GM21423 (cell line): Measurements from ENCODE around the gene CXCL14.

Experiments used
- ATAC-seq: cut with Tn5 transposase; IDR thresholded peaks from one replicate; pipeline ENCODE4 v1.9.1; 2021; ENCODE audit warnings: mild to moderate bottlenecking, moderate library complexity; ENCODE audit not compliant: unreplicated experiment

Gene CXCL14

DNA sequence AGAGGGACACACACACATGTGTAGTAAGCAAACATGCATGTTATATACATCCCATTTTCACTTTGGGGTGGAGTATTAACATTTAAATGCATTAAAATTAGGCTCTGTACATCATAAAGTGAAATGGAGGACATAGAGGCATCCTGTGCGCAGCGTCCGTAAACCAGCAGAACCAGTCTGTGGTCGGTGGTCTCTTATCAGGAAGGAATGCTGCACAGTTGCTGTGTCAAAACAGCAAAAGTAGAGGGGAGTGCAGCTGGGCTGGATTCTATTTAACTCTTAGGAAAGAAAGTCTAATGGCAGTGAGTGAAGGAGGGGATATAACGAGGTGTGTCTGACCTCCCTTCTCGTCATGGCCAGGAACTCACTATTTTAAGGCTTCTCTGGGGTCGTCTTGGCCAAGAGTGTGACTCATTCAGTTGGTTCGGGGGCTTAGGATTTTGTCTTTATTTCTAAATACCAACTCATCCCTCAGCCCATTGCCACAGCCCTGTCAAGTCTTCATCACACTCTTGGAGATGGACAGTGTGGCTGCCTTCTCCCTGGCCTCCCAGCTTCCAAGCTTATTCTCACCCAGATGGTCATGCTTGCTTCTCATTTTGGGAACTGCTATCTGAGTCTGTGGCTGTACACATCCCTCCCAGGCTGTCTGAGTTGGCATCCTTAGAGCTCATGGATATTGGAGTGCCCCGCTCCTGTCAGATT, 20.1 kb upstream of the CXCL14 start:
- ATAC-seq = no peak

DNA sequence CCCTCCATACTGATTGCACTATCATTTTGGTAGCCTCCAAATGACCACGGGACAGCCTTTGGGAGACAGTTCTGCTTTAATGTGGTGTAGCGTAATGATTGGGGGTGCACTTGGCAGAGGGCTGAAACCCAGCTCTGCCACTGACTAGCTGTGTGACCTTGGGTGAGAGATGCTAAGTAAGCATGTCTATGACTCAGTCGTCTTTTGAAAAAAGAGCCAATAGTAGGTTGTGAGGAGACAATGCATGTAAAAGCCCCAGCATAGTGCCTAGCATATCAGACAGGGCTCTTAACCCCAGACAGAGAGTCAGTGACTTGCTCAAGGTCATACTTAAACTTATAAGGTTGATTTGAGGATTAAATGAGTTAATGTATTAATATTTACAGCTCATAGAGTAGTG, 18.0 kb upstream of the CXCL14 start:
- ATAC-seq = no peak

DNA sequence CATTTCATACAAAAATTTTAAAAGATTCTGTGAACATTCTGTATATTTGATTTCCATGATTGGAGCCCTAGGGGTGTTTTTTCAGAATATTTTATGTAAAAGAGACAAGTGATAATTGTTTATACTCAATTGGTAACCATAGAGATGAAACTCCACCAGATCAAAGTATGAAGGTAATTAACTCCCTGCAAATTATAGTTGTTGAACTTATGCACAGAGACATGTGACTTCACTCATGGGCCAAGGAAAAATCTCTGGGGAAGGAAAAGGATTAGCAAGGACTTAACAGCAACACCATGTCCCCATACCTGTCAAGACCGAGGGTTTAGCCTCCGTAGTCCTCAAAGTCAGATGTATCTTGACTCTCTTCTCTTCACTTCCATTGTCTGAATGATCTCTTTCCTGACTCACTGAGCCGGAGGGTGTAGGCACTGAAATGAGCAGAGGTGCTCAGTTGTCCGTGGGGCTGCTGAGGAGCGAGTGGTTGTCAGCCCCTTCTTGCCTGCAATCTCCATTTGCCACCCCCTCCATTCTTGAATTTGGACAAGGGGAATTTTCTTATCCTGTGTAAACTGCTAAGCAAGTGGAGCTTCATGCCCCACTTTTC, 17.5 kb upstream of the CXCL14 start:
- ATAC-seq = no peak

DNA sequence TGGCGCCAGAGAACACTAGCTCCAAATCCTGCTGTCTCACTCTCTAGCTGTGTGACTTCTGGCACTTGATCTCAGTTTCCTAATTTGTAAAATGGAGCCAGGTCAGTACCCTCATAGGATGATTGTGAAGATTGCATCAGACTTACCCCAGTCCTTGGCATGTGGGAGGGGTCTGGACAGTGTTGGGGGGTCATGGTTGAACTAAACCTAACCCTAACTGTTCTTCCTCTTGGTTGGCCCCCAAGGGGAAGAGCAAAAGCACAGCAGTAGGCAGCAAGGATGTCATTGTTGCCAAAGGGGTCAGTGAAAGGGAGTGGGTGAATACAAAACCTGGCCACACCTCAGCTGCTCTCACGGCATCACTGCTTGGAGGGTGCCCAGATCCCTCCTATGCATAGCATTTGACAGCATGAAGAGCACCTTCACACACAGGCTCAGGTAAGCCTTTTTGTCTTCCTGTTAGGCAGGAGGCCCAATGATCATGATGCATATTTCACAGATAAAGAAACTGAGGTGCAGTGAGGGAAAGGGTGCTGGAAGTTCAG, 15.7 kb upstream of the CXCL14 start:
- no peak for ATAC-seq

DNA sequence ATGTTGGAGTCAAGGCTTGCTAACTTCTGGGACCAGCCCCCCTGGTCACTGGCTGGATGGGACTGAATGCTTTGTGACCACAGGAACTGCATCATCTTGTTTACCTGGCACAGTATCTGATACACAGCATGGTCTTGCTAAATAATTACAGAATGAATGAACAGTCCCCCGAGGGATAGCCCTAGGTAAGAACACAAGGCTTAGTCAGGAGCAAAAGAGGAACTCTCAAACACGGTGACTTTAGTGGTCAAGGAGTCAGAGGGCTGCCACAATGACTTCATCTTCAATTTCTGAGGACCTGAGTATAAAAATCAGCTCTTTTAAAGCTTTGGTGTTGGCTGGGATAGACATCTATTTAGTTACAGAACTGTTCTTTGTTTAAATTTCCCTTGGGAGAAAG, 15.1 kb upstream of the CXCL14 start:
- ATAC-seq = no peak

DNA sequence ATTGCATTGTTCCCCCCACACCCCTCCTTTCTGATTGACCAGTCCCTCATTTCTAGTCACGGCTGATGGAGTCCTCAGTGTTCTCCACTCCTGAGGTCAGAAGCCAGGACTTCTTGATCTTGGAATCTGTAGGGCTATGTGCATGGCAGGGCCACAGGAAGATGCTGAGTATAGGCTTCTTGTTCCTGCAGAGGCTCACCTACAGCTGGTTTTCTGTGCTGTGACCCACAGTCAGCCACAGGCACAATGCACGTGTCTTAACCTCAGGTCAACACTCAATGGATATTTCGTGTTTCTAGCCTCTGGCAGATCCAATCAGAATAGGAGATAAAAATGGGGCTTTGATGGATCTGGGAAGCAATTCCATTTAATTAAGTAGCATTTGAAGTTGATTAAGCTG, 14.3 kb upstream of the CXCL14 start:
- no peak for ATAC-seq

DNA sequence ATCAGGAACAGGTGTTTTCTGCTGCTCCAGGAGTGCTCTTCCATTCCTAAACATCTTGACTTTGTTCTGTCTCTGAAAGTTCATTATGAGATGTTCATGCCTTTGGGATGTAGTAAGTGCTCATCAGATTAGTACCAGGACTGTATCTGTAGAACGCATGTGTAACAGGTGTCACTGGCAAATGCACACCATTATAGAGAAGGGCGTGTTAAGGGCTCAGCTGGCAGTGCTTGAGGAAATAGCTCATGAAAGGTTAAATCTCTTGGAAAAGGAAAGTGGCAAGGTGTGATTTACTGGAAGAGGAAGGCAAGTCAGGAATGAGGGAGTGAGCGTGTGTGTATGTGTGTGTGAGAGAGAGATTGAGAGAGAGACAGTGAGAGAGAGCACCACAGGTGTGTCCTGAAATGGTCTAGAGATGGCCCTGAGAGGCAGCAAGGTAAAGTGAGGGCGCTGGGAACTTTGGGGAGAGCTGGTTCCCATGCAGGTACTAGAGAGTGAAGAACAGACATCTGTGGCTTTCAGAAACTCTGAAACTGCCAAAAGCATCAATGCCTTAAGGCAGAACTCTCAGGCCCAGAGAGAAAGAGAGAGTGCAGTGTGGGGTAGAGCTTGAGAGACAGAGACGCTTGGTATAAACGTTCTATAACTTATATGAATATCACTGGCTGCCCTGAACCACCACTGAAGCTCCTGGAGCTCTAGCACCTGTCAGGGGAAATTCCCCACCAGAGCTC, 13.7 kb upstream of the CXCL14 start:
- ATAC-seq = no peak

DNA sequence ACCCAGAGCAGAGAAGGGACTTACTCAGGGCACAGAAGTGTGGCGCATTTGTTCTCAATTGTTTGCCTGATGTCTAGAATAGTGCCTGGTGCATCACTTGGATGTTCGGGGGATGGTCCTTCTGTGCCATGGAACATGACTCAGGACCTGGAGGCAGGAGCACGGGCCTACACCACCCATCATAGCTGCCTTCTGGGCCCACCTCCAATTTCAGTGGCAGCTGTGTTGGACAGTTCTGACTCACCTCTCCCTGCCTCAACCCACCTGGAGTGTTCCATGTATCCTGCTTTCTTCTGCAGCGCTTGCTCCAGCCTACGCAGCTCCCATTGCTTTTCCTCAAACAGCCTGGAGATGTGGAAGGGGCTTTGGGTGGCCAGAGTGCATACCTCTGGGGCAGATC, 12.5 kb upstream of the CXCL14 start:
- no peak for ATAC-seq

DNA sequence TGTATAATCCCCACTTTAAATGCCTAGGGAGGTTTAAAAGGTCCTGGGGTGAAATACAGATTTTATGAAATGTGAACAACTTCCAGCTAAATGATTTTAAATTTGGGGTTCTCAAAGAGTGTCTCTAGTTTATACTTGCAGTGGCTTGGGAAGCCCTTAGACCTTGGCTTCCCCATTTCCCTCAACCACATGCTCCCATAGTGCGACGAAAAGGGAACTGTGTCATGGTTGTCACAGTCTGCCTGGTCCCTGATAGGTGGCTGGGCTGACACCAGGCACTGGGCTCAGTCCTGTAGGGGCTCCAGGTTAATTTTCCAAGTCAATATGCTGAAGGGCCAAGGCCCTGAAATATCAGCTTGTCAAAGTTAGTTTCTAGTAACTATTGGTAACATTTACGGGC, 10.4 kb upstream of the CXCL14 start:
- no peak for ATAC-seq

DNA sequence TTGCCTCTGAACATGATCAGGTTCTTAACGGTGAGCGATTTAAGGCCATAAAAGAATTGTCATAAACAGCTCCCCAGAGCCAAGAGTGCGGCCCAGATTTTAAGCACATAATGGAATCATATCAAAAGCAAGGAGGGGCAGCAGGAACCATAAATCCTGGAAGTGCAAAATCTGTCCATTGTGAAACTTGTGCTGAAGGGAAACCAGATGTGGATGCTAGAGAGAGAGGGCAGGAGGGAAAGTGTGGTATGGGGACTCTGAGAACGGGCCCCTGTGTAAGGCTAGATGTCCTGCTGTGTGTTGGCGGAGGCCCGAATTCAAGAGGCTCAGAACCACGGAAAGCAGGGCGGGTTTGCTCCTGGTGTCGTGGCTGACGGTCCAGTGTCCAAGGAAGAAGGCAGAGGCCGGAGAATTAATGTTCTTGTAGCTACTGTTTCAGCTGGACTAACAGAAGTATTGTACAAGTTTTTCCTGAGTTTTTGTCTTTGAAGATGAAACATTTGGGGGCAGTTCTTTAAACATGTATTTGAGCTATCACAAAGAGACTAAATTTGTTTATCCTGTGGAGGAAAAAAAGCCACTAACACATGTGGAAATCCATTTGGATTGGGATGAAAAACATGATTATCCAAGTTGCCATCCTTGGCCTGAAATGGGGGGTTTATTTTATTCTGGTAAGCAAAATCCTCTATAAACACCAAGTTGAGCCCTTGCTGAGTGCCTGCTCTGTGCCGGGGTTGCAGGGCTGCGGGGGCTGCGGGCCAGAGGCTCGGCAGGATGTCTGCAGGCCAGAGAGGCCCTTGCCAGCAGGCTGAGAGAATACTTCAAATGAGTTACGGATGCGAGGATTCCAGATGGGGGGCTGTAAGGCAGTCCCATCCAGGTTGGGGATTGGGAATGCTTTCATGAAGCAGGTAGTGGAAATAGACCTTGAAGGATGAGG, 9.2 kb upstream of the CXCL14 start:
- ATAC-seq = no peak

DNA sequence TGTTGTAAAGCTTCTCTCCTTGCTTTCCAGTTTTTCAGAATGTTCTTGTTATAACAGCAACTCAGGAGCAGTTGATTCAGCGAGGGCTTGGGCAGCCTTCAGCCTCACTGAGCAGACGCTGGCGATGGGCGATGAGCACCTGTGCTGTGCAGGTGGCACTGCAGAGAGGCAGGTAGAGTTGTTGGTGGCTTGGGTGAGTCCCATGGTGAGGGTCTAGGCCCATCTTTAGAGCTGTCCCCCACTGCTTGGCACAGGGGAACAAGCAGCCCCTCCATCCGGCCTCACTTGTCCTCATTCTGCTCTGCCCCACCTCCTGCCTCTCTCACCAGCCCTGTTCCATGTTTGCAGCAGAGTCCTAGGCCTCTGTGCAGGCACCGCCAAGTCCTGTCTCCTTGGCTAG, 6.1 kb upstream of the CXCL14 start:
- no peak for ATAC-seq

DNA sequence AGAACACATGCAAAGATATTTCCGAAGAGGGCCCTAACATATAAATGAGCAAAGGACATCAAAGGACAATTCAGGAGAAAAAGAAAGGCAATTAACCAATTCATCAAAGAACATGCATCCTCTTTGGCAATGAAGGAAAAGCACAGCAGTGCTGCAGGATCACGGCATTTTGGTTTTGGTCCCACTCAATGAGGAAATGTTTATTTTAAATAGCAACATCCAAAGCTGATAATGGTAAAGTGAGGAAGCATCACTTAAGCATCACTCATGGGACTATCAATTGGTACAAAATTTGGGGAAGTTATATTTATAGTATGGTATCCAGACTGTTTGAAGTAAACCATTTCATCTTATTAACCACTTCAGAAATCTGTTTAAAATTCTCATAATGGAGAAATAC, 5.5 kb upstream of the CXCL14 start:
- ATAC-seq = no peak

DNA sequence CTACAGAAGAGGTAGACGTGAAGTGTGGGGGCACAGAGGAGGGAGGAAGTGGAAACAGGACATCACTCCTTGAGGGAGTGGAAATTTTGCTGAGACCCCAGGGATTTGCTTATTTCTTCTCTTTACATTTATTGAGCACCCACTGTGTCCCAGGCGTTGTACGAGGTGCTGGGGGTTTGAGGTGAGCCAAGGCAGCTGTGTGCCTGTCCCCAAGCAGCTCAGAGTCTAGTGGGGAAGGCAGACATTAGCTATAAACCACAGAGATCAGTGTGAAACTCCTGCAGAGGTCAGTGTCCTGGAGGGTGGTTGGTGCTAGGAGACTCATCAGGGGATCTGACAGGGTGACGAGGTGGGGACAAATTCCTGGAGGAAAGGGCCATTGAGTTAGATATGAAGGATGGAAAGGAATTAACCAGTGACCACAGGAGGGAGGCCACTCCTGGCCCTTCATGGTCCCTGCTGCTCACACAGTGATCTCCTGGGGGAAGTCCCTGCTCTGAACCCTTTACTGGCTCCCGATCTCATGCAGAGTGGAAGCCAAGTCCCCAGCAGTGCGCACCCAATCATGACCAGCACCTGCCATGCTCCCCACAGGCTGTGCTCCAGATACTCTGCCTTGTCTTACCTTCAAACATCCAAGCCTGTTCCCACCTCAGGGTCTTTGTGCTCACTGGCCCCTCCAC, 3.4 kb upstream of the CXCL14 start:
- no peak for ATAC-seq

DNA sequence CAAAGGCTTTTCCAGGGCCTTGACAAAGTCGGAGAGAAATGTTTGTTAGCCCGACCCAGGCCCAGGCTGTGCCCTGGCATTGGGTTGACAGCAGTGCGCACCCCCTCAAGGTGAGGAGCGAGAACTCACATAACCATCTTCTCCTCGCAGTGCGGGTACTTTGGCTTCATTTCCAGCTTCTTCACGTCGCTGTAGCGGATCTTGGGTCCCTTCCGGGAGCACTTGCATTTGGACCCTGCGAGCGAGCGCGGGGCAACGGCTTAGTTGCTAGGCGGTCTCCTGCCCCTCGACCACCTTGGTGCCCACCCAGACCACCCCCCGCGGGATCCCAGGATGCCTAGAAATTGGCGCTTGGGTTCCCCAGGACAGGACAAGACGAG, 496 bp downstream of the CXCL14 start:
- no peak for ATAC-seq

DNA sequence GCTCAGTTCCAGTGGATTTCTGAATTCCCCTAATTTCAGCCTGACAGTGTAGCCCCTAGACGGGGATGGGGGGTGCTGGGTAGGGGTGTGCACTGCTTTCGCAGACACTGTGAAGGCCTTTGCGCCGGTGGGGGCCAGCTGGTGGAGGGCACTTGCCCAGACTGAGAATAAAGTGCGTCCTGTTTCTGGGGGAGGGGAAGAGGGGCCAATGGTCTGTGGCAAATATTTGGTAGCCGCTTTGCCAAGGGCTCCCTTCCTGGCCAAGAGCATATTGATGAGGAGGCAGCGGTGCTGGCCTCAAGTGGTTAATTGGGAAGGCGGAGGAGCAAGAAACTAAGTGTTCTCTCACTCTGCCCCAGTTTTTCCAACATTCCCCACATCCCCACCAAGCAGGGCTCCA, 1.4 kb downstream of the CXCL14 start:
- no peak for ATAC-seq

DNA sequence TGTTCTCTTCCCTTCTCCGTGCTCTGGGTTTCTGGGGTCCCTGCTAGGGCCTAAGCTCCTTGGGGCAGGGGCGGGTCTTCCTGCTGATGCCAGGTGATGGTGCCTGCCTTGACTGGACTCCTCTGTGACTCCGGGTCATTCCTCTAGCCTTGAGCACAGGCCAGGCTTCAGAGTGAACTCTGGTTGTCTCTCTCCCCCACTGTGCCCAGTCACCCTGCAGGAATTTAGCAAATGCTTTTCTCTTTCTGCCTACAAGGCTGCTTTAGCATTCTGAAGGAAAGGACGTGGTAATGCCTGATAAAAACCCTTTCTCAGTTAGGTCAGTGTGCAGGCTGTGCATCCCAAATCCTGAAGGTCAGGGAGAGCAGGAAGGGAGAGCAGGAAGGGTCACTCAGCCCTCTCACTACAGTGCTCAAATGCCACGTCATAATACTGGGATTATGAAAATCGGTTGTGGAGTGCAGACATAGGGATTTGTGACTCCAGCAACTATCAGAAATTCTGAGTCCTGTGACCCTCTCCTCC, 2.7 kb downstream of the CXCL14 start:
- ATAC-seq = no peak

DNA sequence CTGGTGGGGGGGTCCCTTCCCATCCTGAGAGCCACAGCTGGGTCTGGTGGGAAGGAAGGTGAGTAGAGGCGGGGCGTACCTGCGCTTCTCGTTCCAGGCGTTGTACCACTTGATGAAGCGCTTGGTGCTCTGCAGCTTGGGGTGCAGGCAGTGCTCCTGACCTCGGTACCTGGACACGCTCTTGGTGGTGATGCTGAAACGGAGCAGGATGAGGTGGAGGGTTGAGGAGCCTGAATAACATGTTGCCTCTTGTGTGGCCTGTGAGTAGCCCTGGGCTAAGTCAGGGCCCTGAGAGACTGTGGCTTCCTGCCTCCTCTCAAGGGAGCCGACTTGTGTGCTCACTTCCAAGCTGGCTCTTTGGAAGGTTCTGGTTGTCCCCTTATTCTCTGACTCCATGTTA, 4.3 kb downstream of the CXCL14 start:
- ATAC-seq = no peak

DNA sequence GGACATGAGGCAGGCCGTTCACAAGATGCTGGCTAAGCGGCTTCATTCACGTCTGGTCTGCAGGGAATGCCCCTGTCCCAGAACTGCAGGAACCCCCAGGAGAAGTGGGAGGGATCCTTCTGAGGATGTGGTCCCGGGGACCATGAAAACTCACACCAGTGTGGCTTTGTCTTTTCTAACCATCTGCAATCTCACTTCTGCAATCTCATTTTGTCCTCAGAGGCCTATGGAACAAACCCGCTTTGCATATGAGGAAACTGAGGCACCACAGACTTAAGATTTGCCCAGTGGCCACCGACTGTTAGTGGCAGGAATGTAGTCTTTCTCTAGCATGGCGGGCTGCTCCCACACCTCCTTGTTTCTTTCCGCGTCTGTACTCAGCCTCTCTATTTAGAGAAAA, 6.9 kb downstream of the CXCL14 start:
- ATAC-seq = no peak

DNA sequence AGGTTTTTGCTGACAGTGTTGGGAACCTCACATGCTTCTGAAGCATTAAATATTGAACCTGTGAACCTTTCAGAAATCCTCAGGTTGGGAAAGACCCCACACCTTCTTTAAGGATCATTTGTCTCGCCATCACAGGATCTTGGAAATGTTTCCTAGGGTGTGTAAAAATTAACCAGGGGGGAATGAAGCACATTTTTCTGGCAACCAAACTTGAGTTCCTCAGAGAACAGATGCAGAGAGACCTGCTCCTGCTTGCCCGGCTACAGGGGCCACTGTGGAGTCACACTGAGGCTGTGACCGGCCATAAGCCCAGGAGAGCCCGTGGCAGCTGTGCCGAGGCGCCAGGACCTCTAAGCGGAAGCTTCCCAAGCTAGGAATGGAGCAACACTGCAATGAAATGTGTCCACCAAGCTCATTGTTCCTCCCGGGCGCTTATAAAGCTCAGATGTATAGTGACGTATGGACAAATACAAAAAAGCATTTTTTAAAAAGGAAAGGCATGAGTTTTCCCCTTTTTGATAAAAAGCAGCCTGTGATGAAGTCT, 7.7 kb downstream of the CXCL14 start:
- no peak for ATAC-seq

DNA sequence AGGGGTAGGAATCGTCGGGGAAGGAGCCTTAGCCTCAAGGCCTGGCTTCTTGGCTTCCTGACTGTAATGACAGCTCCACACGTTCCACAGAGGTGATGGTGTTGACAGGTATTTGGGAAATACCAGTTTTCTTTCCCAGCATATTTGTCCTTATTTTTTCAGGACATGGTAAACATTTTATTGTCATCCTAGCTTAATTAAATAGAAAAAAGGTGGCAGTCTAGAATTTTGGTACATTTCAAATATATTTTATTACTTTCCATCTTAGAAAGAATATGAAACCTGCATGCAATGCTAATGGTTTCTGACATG, 8.4 kb downstream of the CXCL14 start:
- no peak for ATAC-seq
